ENCODE results near the gene VPS39. TPM values are rescaled to one million over a fixed set of nuclear protein-coding genes. Genes with fewer than 3 reads are reported as not detected.

The VPS39 gene
- total and polyA plus RNA-seq, 9 of the 15 experiments (the other 6 are each of a cell fraction or from before 2014, with no cell fraction given): 3.2 to 37.3 (median 21.8) TPM

DNA sequence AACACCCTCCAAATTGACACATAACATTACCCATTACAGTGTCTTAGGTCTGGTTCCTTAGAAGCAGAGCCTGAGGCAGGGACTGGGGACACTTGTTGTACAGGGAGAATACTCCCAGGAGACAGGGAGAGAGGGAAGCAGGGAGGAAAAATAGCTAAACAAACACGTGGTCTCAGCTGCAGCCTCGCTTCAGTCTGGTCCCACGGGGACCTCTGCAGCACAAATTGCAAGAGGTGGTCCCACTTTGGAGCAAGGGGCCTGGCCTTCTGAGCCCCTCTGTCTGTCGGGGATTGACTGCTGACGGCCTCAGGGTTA lies 88.7 kb downstream of the VPS39 start (continued):
- TF ChIP-seq, protein P1, sequence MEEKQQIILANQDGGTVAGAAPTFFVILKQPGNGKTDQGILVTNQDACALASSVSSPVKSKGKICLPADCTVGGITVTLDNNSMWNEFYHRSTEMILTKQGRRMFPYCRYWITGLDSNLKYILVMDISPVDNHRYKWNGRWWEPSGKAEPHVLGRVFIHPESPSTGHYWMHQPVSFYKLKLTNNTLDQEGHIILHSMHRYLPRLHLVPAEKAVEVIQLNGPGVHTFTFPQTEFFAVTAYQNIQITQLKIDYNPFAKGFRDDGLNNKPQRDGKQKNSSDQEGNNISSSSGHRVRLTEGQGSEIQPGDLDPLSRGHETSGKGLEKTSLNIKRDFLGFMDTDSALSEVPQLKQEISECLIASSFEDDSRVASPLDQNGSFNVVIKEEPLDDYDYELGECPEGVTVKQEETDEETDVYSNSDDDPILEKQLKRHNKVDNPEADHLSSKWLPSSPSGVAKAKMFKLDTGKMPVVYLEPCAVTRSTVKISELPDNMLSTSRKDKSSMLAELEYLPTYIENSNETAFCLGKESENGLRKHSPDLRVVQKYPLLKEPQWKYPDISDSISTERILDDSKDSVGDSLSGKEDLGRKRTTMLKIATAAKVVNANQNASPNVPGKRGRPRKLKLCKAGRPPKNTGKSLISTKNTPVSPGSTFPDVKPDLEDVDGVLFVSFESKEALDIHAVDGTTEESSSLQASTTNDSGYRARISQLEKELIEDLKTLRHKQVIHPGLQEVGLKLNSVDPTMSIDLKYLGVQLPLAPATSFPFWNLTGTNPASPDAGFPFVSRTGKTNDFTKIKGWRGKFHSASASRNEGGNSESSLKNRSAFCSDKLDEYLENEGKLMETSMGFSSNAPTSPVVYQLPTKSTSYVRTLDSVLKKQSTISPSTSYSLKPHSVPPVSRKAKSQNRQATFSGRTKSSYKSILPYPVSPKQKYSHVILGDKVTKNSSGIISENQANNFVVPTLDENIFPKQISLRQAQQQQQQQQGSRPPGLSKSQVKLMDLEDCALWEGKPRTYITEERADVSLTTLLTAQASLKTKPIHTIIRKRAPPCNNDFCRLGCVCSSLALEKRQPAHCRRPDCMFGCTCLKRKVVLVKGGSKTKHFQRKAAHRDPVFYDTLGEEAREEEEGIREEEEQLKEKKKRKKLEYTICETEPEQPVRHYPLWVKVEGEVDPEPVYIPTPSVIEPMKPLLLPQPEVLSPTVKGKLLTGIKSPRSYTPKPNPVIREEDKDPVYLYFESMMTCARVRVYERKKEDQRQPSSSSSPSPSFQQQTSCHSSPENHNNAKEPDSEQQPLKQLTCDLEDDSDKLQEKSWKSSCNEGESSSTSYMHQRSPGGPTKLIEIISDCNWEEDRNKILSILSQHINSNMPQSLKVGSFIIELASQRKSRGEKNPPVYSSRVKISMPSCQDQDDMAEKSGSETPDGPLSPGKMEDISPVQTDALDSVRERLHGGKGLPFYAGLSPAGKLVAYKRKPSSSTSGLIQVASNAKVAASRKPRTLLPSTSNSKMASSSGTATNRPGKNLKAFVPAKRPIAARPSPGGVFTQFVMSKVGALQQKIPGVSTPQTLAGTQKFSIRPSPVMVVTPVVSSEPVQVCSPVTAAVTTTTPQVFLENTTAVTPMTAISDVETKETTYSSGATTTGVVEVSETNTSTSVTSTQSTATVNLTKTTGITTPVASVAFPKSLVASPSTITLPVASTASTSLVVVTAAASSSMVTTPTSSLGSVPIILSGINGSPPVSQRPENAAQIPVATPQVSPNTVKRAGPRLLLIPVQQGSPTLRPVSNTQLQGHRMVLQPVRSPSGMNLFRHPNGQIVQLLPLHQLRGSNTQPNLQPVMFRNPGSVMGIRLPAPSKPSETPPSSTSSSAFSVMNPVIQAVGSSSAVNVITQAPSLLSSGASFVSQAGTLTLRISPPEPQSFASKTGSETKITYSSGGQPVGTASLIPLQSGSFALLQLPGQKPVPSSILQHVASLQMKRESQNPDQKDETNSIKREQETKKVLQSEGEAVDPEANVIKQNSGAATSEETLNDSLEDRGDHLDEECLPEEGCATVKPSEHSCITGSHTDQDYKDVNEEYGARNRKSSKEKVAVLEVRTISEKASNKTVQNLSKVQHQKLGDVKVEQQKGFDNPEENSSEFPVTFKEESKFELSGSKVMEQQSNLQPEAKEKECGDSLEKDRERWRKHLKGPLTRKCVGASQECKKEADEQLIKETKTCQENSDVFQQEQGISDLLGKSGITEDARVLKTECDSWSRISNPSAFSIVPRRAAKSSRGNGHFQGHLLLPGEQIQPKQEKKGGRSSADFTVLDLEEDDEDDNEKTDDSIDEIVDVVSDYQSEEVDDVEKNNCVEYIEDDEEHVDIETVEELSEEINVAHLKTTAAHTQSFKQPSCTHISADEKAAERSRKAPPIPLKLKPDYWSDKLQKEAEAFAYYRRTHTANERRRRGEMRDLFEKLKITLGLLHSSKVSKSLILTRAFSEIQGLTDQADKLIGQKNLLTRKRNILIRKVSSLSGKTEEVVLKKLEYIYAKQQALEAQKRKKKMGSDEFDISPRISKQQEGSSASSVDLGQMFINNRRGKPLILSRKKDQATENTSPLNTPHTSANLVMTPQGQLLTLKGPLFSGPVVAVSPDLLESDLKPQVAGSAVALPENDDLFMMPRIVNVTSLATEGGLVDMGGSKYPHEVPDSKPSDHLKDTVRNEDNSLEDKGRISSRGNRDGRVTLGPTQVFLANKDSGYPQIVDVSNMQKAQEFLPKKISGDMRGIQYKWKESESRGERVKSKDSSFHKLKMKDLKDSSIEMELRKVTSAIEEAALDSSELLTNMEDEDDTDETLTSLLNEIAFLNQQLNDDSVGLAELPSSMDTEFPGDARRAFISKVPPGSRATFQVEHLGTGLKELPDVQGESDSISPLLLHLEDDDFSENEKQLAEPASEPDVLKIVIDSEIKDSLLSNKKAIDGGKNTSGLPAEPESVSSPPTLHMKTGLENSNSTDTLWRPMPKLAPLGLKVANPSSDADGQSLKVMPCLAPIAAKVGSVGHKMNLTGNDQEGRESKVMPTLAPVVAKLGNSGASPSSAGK (IDR thresholded peaks at IDR 0.05): no peak
- TF ChIP-seq, protein P2, sequence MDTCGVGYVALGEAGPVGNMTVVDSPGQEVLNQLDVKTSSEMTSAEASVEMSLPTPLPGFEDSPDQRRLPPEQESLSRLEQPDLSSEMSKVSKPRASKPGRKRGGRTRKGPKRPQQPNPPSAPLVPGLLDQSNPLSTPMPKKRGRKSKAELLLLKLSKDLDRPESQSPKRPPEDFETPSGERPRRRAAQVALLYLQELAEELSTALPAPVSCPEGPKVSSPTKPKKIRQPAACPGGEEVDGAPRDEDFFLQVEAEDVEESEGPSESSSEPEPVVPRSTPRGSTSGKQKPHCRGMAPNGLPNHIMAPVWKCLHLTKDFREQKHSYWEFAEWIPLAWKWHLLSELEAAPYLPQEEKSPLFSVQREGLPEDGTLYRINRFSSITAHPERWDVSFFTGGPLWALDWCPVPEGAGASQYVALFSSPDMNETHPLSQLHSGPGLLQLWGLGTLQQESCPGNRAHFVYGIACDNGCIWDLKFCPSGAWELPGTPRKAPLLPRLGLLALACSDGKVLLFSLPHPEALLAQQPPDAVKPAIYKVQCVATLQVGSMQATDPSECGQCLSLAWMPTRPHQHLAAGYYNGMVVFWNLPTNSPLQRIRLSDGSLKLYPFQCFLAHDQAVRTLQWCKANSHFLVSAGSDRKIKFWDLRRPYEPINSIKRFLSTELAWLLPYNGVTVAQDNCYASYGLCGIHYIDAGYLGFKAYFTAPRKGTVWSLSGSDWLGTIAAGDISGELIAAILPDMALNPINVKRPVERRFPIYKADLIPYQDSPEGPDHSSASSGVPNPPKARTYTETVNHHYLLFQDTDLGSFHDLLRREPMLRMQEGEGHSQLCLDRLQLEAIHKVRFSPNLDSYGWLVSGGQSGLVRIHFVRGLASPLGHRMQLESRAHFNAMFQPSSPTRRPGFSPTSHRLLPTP (IDR thresholded peaks at IDR 0.05; ENCODE audit: borderline replicate concordance, extremely low read depth, insufficient read length): no peak
- TF ChIP-seq, protein P3, sequence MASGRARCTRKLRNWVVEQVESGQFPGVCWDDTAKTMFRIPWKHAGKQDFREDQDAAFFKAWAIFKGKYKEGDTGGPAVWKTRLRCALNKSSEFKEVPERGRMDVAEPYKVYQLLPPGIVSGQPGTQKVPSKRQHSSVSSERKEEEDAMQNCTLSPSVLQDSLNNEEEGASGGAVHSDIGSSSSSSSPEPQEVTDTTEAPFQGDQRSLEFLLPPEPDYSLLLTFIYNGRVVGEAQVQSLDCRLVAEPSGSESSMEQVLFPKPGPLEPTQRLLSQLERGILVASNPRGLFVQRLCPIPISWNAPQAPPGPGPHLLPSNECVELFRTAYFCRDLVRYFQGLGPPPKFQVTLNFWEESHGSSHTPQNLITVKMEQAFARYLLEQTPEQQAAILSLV (tag; IDR thresholded peaks at IDR 0.05): no peak
- no peak for TF ChIP-seq NFE2L1 (tag; IDR thresholded peaks at IDR 0.05; ENCODE audit: borderline replicate concordance, low read depth)
- TF ChIP-seq, protein P4, sequence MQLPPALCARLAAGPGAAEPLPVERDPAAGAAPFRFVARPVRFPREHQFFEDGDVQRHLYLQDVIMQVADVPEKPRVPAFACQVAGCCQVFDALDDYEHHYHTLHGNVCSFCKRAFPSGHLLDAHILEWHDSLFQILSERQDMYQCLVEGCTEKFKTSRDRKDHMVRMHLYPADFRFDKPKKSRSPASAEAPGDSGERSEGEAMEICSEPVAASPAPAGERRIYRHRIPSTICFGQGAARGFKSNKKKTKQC (CRISPR knock-in tag; IDR thresholded peaks at IDR 0.05): no peak

Data from K562 (cell line).